SK-N-SH treated with all-trans-retinoic acid at 6 μM for 48 hours (cell line): ENCODE data around the gene GPR137.

Experiments used
- ATAC-seq: fragments of 200-7000 bp; cut with Tn5 transposase; 3 replicates; pipeline ENCODE4 v1.9.1; 2020; ENCODE audit warnings: mild to moderate bottlenecking, moderate library complexity
- ARNTL ChIP-seq: fragments of 450-650 bp; formaldehyde crosslinking; IDR thresholded peaks from 2 replicates; pipeline ENCODE4 v1.5.0; 2020; ENCODE audit warnings: low read depth, mild to moderate bottlenecking, moderate library complexity, borderline replicate concordance
- CSDC2 ChIP-seq: fragments of 250-450 bp; sonication (Bioruptor Pico); IDR thresholded peaks from 2 replicates; pipeline ENCODE4 v1.5.0; 2020; ENCODE audit warnings: mild to moderate bottlenecking, moderate library complexity
- ESRRG ChIP-seq: fragments of 250-450 bp; sonication (Bioruptor Pico); IDR thresholded peaks from 2 replicates; pipeline ENCODE4 v1.6.1; 2021; ENCODE audit warnings: mild to moderate bottlenecking
- GLIS3 ChIP-seq: fragments of 250-450 bp; sonication (Bioruptor Pico); IDR thresholded peaks from 2 replicates; pipeline ENCODE4 v1.5.0; 2020; ENCODE audit warnings: mild to moderate bottlenecking, moderate library complexity
- ISL1 ChIP-seq: fragments of 250-450 bp; sonication (Bioruptor Pico); IDR thresholded peaks from 2 replicates; pipeline ENCODE4 v2.1.2; 2022; ENCODE audit warnings: mild to moderate bottlenecking, moderate library complexity
- OSR1 ChIP-seq: fragments of 250-450 bp; sonication (Bioruptor Pico); IDR thresholded peaks from 2 replicates; pipeline ENCODE4 v1.8.0; 2022; ENCODE audit warnings: moderate library complexity, mild to moderate bottlenecking, inconsistent platforms
- PPARA ChIP-seq: fragments of 250-450 bp; sonication (Bioruptor Pico); IDR thresholded peaks from 2 replicates; pipeline ENCODE4 v1.5.0; 2020; ENCODE audit warnings: mild to moderate bottlenecking, borderline replicate concordance
- TCF4 ChIP-seq: fragments of 250-450 bp; sonication (Bioruptor Pico); IDR thresholded peaks from 2 replicates; pipeline ENCODE4 v1.8.0; 2021; ENCODE audit warnings: mild to moderate bottlenecking, moderate library complexity, borderline replicate concordance
- TOX ChIP-seq: fragments of 250-450 bp; sonication (Bioruptor Pico); IDR thresholded peaks from 2 replicates; pipeline ENCODE4 v1.8.0; 2021; ENCODE audit warnings: mild to moderate bottlenecking, moderate library complexity, borderline replicate concordance
- ZC3H10 ChIP-seq: fragments of 250-450 bp; sonication (Bioruptor Pico); IDR thresholded peaks from 2 replicates; pipeline ENCODE4 v1.5.1; 2021; ENCODE audit warnings: mild to moderate bottlenecking, moderate library complexity
- ZFP3 ChIP-seq: fragments of 250-450 bp; sonication (Bioruptor Pico); IDR thresholded peaks from 2 replicates; pipeline ENCODE4 v1.5.0; 2020; ENCODE audit warnings: mild to moderate bottlenecking, moderate library complexity
- ZNF565 ChIP-seq: fragments of 450-650 bp; formaldehyde crosslinking; conservative IDR thresholded peaks from 2 replicates; pipeline ENCODE4 v1.5.0; 2020; ENCODE audit warnings: low read depth, mild to moderate bottlenecking, moderate library complexity
- ZNF70 ChIP-seq: fragments of 450-650 bp; formaldehyde crosslinking; IDR thresholded peaks from 2 replicates; pipeline ENCODE4 v1.5.0; 2020; ENCODE audit warnings: mild to moderate bottlenecking, moderate library complexity
- ZNF8 ChIP-seq: fragments of 450-650 bp; formaldehyde crosslinking; IDR thresholded peaks from 2 replicates; pipeline ENCODE4 v1.5.0; 2020; ENCODE audit warnings: mild to moderate bottlenecking, moderate library complexity
- TF ChIP-seq, protein P1 (sequence below): fragments of 250-450 bp; sonication (Bioruptor Pico); IDR thresholded peaks from 2 replicates; pipeline ENCODE4 v1.5.1; 2020; ENCODE audit warnings: low read depth, mild to moderate bottlenecking, moderate library complexity
- TF ChIP-seq, protein P2 (sequence below): fragments of 250-450 bp; sonication (Bioruptor Pico); IDR thresholded peaks from 2 replicates; pipeline ENCODE4 v1.5.0; 2020; ENCODE audit warnings: mild to moderate bottlenecking, moderate library complexity
- TF ChIP-seq, protein P3 (sequence below): fragments of 250-450 bp; sonication (Bioruptor Pico); IDR thresholded peaks from 2 replicates; pipeline ENCODE4 v1.5.1; 2021; ENCODE audit warnings: mild to moderate bottlenecking, moderate library complexity

GPR137 gene

DNA sequence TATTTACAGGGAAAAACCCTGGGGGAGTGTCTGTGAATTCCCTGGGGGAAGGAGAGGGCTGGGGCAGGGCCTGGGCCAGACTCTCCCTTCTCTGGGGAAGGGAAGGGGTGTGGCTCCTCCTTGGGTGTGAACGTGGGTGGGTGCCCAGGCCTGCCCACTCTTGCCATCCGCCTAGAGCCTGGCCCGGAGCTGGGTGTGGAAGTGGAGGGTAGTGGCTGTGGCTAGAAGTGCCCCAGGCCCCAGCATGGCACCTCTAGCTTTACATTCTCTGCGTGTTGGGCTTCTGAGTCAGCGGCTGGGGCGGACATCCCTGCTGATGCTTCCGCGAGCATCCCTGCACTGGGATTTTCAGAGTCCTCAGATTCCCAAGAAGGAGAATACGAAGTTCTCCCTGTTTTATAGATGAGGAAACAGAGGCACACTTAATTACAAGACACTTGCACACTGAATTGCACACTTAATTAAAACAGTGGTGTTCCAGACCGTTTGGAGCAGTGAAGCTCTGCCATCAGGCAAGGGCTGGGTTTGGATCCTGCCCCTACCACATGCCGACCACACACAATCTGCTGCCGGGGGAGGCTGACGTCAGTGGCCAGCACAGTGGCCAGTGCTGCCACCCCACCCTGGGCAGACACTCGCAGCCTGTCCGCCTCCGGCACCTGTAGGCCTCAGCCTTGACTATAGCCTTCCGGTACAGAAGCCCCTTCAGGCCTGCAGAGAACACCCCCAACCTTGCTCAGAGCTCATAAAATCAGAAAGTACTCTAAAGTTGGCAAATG, 8.8 kb upstream of the GPR137 start:
- TF ChIP-seq TCF4 (CRISPR knock-in tag) (no peak), ZNF565 (CRISPR knock-in tag) (no peak), PPARA (CRISPR knock-in tag) (no peak), GLIS3 (CRISPR knock-in tag) (no peak), CSDC2 (CRISPR knock-in tag) (no peak), ARNTL (CRISPR knock-in tag) (no peak), ISL1 (CRISPR knock-in tag) (no peak), ESRRG (CRISPR knock-in tag) (no peak), TOX (CRISPR knock-in tag) (no peak)
- TF ChIP-seq, protein P1, sequence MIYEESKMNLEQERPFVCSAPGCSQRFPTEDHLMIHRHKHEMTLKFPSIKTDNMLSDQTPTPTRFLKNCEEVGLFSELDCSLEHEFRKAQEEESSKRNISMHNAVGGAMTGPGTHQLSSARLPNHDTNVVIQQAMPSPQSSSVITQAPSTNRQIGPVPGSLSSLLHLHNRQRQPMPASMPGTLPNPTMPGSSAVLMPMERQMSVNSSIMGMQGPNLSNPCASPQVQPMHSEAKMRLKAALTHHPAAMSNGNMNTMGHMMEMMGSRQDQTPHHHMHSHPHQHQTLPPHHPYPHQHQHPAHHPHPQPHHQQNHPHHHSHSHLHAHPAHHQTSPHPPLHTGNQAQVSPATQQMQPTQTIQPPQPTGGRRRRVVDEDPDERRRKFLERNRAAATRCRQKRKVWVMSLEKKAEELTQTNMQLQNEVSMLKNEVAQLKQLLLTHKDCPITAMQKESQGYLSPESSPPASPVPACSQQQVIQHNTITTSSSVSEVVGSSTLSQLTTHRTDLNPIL (CRISPR knock-in tag), result no peak
- TF ChIP-seq, protein P2, sequence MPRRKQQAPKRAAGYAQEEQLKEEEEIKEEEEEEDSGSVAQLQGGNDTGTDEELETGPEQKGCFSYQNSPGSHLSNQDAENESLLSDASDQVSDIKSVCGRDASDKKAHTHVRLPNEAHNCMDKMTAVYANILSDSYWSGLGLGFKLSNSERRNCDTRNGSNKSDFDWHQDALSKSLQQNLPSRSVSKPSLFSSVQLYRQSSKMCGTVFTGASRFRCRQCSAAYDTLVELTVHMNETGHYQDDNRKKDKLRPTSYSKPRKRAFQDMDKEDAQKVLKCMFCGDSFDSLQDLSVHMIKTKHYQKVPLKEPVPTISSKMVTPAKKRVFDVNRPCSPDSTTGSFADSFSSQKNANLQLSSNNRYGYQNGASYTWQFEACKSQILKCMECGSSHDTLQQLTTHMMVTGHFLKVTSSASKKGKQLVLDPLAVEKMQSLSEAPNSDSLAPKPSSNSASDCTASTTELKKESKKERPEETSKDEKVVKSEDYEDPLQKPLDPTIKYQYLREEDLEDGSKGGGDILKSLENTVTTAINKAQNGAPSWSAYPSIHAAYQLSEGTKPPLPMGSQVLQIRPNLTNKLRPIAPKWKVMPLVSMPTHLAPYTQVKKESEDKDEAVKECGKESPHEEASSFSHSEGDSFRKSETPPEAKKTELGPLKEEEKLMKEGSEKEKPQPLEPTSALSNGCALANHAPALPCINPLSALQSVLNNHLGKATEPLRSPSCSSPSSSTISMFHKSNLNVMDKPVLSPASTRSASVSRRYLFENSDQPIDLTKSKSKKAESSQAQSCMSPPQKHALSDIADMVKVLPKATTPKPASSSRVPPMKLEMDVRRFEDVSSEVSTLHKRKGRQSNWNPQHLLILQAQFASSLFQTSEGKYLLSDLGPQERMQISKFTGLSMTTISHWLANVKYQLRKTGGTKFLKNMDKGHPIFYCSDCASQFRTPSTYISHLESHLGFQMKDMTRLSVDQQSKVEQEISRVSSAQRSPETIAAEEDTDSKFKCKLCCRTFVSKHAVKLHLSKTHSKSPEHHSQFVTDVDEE (CRISPR knock-in tag), result no peak
- no peak for ATAC-seq

DNA sequence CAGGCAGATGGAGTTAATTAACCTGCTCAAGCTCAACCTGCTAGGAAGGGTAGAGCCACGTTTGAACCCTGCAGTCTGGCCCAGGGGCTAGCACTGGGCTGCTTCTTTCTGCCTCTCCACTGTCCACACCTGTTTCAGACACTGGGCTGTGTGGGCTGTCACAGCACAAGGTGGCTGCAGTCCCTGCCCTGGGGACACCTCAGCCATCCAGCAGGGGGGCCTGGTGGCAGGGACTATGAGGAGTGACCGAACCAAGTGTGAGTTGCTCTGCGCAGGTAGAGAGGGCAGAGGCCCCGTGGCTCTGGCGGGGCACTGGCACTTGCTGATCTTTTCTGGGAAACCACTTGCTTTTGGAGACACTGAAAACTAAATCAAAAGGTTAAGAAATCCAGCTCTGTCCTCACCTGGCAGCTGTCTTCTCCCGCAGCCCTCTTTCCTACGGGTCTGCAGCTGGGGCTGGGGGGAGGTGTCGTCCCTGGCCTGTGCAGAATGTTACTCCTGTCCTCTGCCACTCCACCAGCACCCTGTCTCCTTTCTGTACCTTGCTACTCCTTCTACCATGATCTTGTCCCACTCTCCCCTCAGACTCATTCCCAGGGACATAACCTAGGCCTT, 7.0 kb upstream of the GPR137 start:
- TF ChIP-seq, protein P3, sequence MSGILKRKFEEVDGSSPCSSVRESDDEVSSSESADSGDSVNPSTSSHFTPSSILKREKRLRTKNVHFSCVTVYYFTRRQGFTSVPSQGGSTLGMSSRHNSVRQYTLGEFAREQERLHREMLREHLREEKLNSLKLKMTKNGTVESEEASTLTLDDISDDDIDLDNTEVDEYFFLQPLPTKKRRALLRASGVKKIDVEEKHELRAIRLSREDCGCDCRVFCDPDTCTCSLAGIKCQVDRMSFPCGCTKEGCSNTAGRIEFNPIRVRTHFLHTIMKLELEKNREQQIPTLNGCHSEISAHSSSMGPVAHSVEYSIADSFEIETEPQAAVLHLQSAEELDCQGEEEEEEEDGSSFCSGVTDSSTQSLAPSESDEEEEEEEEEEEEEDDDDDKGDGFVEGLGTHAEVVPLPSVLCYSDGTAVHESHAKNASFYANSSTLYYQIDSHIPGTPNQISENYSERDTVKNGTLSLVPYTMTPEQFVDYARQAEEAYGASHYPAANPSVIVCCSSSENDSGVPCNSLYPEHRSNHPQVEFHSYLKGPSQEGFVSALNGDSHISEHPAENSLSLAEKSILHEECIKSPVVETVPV (CRISPR knock-in tag), result no peak
- TF ChIP-seq ZNF8 (CRISPR knock-in tag) (no peak), GLIS3 (CRISPR knock-in tag) (no peak), OSR1 (no peak), ZFP3 (CRISPR knock-in tag) (no peak), ZNF70 (CRISPR knock-in tag) (no peak), ZC3H10 (CRISPR knock-in tag) (no peak), CSDC2 (CRISPR knock-in tag) (no peak), TOX (CRISPR knock-in tag) (no peak), ISL1 (CRISPR knock-in tag) (no peak)
- TF ChIP-seq, protein P2 (CRISPR knock-in tag), result no peak
- TF ChIP-seq, protein P1 (CRISPR knock-in tag), result no peak
- ATAC-seq, result no peak
